HG03469 (cell line): ENCODE measurements around the gene SLC9A8.

Experiments used
- ATAC-seq: cut with Tn5 transposase; IDR thresholded peaks from one replicate; pipeline ENCODE4 v1.9.1; 2021; ENCODE audit warnings: mild to moderate bottlenecking, moderate library complexity, moderate number of reproducible peaks; ENCODE audit not compliant: unreplicated experiment

SLC9A8 gene

DNA sequence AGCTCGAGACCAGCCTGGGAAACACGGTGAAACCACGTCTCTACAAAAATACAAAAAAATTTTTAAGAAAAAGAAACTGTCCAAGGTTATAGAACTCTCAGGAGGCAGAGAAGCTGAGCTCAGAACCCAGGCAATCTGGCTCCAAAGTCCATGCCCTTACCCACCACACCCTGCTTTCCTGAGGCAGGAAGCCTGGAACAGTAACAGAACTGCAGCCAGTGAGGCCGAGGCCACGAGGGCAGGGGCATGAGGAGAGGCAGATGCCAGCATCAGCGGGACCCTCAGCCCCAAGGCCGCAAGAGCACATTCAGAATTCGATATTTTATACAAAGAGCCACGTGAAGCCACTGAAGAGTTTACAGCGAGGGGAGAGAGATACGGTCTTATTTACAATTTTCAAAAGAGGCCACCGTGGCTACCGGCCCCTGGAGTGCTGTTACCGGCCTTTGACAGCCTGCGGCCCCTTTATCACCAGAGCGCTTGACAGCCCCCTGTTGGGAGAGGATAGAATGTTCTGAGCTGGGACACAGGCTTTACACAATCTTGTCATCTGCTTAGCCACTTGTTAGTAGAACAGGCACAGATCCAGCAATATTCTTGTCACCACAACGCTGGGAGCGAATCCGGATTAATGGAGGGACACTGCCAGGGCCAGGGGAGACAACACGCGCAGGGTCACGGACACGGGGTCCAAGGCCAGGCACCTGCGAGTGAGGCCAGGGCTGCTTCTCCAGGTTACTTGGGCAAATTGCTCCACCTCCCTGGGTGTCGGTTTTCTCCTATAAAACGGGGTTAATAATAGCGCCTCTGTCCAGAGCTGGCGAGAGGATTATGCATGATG, 97.1 kb downstream of the SLC9A8 start:
- no peak for ATAC-seq

DNA sequence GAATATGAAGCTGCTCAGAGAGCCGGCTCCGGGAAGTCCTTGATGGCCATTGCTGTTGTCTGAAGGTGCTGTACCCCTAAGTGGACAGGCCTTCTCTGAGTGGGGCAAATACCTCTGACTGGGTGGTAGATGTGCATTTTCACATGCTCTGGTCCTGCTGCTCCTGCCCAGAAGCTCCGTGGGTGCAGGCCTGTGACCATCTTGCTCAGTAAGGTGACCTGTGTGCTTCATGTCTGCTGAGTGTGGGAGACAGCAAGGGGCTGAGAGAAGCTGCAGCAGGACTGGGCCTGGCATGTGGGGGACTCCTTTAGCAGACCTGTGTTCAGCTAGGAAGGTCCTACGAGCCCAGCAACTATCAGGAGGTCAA, 97.7 kb downstream of the SLC9A8 start:
- ATAC-seq, result no peak

DNA sequence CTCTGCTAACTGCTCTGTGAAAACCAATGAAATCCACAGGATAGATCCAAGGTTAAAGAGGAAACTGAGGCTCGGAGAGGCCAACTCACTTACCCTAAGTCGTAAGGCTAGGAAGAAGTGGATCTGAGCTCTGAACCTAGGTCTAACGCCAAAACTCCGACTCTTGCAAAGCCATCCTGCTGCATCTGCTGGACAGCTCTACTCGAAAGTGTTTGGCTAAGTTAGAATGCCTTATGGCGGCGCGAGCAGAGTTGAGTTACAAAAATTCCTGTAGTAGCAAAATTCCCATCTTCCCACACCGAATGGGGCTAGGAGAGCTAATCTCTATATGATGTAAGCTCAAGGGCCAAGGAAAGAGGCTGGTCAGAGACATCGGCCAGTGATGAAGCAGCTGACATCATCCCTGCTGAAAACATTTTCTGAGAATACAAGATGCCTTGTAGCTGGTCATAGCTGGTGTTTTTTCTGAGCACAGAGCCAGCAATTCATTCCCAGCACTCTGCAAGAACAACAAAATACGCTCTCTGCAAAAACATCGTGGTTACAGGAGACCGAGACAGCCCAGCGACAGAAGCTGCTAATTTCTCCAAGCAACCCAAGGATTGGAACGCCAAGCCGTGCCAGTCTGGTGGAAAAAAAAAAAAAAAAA, 100.9 kb downstream of the SLC9A8 start:
- no peak for ATAC-seq

DNA sequence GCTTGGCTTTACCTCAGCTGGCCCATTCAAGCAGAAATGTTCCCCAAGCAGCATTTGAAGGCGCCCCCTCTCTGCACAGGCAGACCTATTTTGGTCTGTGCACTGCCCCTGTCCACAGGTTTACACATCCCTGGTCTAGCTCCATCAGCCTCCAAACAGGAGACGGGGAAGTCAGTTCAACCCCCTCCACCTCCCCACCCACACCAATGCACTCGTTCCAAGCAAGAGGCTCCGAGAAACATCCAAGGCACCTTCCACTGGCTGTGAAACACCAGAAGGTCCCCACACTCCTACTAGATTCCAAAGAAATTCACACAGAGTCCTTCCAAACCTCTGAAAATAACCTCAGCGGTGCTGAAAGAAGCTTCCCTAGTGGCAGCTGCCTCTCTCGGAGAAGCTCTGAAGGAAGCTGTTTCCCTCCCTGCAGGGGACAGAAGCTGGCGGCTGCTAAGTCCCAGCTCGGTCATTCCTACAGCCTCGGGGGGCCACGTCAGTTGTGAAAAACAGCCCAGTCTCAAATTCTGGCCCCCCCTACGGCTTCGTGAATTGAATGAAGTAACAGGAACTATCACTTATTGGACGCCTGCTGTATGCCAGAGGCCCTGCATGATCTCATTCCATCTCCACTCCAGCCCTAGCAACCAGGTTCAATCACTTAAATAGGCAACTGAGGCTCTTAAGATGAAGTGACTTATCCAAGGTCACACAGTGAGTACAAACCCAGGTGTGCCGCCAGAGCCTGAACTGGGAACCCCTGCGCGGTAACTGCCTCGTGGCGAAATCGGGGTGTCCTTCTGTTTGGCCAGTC, 101.9 kb downstream of the SLC9A8 start:
- no peak for ATAC-seq

DNA sequence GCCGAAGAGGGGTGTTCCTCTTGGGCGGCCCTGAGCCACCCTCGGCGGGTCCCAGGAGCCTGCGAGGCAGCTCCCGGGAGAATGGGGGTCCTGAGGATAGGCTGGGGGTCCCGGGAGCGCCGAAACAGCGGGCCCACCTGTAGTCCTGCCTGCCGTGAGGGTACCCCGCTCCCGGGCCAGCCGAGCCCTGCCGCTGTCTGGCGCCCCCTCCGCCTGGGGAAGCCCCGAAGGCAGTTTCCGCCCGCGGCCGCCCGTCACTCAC, 102.4 kb downstream of the SLC9A8 start:
- no peak for ATAC-seq

DNA sequence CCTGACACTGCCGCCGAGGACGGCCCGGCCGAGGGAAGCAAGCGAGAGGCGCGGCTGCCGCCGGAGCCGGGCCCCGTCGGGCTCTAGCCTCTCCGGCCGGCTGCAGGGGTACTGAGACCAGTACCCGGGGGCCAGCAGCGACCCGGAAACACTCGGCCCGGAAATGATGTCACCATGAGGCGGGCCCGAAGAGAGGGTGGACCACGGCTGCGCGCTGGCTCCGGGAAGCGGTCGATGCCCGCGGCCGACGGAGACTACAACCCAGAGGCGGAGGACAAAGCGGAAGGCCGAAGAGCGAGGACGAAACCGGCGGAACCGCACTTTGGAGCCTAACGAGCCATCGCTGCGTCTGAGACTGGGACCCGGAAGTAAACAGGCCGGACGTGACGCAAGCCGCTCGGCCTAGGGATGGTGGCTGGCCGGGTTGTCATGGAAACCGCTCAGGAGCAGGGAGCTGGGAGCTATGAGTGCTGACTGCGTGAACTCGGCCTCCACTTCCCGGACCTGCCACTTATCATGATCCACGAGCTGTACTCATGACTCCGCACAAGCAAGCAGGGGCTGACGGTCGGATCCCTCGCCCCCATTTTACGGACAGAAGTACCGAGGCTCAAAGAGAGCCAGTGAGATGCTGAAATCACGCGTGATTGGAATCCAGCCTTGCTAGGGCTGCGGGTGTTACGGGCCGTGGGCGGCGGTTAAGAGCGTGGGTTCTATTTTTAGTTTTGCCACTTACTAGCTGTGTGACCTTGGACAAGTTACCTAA, 102.9 kb downstream of the SLC9A8 start, which contains the start of gene SPATA2:
Gene SPATA2 (minus strand): TSS at position 150 of the 766 bp plus-strand sequence. CDS start 7,039 bp downstream, outside the sequence.
- peak; percentile 63 for ATAC-seq

DNA sequence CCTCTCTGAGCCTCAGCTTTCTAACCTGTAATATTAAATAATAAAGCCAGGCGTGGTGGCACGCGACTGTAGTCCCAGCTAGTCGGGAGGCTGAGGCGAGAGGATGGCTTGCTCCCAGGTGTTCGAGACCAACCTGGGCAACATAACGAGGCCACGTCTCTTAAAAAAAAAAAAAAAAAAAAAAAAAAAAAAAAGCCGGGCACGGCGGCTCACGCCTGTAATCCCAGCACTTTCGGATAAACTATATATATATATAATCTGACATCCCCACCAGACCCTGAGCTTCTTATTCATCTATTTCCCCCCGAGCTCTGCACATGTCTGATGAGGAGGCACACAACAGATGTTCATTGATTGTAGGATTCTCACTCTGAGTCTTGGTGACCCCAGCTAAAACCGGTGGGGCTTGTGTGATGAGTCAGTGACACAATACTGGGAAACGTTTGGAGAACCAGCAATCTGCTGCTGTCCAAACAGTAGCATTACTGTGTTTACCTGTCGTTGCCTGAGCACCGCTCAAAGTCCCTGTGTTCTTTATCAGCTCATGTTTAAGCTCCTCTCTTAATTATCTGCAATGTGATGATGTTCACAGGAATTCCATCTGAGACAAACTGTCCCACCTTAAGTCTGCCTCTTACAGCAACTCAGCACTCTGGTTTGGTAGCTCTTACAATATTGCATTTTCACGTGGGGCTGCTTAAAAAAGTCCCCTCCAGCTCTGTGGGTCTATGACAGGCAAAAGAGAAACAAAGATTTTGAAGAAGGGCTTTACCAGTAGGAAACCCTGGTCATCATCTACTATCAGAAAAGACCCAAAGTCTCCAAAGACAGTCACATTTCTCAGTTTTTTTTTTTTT, 103.7 kb downstream of the SLC9A8 start:
- no peak for ATAC-seq

DNA sequence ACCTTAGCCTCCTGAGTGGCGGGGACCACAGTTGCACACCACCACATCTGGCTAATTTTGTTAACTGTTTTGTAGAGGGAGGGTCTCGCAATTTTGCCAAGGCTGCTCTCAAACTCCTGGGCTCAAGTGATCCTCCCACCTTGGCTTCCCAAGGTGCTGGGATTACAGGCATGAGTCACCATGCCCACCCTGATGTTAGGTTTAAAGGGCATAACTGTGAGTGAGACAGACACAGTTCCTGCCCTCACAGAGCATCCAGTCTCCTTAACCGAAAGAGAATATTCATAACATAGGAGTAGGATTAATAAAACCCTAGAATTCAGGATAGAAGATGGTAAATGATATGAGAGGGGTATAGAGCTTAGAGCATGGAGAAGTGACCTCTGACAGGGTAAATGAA, 105.8 kb downstream of the SLC9A8 start:
- no peak for ATAC-seq

DNA sequence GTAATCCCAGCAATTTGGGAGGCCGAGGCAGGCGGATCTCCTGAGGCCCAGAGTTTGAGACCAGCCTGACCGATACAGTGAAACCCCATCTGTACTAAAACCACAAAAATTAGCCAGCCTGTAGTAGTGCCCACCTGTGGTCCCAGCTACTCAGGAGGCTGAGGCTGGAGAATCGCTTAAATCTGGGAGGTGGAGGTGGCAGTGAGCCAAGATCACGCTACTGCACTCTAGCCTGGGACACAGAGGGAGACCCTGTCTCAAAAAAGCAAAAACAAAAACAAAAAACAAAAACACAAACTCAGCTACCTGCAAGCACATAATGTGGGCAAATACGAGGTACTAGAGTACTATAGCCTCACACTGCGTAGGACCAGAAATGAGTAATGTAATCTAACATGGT, 106.4 kb downstream of the SLC9A8 start:
- no peak for ATAC-seq

DNA sequence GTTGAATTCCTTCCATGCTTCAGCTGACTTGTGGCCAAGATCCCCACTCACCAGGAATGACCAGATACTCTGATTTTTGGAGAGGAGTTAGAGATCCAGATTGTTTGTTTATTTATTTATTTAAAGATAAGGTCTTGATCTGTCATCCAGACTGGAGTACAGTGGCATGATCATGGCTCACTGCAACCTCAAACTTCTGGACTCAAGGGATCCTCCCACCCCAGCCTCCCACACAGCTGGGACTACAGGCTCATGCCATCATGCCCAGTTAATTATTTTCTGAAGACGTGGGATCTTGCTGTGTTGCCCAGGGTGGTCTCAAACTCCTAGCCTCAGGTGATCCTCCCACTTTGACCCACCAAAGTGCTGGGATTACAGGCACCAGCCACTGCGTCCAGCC, 106.8 kb downstream of the SLC9A8 start:
- no peak for ATAC-seq

DNA sequence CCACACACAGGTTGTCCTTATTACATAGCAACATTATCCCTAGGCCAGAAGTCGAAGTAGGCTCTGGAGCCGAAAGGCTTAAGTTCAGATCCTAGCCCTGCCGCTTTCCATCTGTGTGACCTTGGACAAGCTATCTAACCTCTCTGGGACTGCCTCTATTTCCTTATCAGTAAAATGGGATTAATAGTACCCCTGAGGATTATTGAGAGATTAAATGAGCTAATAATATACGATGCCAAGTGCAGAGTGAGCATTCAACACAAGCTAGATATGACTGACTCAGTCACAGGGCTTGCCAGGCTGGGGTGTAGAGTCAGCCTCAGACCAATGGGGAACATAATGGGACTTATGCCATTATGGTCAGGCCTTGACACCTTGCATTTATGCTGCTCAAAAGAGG, 111.6 kb downstream of the SLC9A8 start:
- ATAC-seq, result no peak

DNA sequence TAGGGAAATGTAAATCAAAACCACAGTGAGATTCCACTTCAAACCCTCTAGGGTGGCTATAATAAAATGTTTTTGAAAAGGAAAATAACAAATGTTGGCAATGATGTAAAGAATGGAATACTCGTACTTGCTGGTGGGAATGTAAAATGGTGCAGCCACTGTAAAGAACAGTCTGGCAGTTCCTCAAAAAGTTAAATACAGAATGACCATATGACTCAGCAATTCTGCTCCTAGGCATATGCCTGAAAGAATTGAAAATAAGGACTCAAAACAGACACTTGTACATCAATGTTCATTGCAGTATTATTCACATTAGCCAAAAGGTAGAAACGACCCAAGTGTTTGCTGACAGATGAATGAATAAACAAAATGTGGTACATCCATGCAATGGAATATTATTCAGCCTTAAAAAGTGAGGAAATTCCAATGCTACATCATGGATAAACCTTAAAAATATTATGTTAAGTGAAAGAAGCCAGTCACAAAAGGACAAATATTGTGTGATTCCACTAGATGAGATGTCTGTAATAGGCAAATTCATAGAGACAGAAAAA, 113.3 kb downstream of the SLC9A8 start:
- no peak for ATAC-seq

DNA sequence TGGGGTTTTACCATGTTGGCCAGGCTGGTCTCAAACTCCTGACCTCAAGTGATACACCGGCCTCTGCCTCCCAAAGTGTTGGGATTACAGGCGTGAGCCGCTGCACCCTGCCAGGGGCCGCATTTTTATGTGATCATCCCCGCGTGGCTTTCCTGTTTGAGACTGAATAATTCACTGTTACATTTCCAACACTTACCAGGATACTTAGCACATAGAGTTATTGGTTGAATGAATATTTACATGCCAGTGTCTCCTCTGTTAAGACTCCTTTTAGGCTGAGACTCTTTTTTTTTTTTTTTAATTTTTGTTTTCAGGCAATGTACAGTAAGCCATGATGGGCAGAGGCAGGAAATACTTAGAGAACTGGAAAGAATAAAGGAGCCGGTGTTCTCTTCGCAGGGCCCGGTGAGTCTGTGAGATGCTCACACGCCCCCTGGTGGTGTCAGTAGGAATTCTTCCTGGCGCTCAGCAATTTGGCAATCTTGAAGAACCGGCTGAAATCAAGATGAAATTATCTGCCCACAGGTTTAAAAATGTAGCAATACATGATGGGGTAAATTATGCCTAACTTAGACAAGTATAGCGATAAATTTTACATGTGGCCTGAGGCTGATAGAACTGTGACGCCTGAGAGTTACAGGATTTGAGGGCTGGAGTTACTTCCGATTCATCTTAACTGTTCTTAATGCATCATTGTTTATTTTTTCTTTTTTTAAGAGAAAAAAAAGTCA, 115.9 kb downstream of the SLC9A8 start:
- no peak for ATAC-seq

DNA sequence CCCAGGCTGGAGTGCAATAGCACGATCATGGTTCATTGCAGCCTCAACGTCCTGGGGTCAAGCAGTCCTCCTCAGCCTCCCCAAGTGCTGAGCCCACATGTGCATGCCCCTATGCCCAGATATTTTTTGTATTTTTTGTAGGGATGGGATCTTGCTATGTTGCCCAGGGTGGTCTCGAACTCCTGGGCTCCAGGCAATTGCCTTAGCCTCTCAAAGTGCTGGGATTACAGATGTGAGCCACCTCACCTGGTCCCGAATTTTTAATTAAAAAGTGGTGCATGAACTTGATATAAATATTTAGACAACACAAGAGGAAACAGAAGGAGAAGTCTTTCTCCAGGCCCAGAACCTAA, 116.5 kb downstream of the SLC9A8 start:
- no peak for ATAC-seq

DNA sequence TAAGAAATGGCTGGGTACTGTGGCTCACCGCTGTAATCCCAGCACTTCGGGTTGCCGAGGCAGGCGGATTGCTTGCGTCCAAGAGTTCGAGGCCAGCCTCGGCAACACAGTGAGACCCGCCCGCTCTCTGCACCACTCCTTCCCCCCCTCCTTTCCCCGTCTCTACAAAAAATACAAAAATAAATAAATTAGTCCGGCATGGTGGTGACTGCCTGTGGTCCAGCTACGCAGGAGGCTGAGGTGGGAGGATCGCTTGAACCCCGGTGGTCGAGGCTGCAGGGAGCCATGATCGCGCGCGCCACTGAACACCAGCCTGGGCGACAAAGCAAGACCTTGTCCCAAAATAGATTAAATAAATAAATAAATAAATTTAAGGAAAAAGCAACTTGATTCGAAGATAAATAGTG, 123.1 kb downstream of the SLC9A8 start:
- no peak for ATAC-seq

DNA sequence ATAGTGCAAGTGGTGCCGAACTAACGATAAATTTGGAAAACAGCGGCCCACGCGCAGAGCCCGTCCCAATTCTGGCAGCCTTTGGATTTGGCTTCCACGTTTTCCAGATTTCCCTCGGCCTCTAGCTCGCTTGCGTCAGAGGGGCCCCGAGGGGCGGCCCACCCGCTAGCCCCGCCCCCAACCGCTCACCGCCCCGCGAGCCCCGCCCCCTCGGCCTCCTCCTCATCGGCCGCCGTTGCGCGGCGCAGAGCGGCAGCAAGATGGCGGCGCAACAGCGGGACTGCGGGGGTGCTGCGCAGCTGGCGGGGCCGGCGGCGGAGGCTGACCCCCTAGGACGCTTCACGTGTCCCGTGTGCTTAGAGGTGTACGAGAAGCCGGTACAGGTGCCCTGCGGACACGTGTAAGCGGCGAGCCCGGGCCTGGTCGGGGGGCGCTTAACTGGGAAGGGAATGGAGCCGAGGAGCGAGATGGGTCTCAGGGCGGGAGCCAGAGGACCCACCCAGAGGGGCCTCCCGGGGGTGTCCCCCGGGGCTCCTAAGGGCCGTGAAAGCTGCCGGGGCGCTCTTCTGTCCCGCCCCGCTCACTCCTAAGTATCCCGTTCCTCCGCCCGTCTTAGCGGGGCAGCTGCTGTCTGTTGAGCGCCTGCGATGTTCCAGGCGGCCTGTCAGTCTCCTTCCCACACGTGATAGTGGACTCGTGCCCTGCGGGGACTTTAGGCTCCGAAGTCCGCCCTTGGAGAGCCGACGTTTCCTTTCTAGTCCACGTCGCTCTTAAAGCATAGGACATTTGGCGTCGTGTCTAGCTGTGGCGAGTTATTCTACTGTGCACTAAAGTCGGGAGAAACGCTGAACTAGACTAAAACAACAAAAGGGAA, 123.8 kb downstream of the SLC9A8 start, which contains the start of gene RNF114:
Gene RNF114 (plus strand): TSS at position 245 of the 874 bp plus-strand sequence. CDS start 16 bp downstream, at position 261.
- no peak for ATAC-seq

DNA sequence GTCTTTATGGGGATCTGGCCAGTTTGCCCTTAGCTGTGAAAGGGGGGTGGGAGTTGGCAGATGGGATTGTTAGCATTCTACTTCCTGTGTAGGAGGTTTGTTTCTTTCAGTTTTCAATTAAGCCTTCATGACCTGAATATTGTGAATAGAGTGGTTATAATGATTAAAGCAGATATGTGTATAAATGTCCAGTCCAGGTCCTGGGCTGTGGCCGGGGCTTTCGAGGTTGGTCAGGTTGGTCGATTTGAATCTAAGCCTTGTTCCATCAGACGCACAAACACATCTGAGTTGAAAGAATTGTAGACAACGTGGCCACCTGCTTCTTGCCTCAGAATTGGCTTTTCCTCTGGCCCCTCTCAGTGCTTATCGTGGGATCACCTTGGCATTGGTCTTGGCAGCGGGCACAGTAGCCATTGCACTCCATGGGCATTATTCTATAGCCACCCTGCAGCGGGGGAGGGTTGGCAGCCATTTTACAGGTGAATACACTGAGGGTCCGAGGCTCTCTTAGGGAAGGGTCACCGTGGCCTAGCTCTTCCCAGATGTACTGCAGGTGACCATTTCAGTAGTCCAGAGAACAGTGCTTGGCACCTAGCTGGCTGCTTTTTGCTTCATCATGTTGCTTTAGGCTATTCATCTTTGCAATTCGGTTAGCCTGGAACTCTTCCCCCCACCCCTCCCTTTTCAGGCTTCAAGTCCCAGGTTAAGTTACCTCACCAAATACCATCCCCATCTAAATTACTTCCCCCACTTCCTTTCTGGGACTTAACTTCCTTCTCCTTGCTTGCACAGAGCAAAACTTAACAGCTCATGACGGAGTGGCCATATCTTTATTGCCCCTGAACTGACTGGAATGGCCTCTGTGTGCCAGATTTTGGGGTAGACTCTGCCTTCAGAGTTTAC, 124.7 kb downstream of the SLC9A8 start:
- ATAC-seq, result no peak
